COR-L47 (cell line): ENCODE measurements around the gene AKAP6.

ENCODE experiments used
- DNase-seq: peaks from one replicate; lab custom pipeline; 2025; lab: John Stamatoyannopoulos, UW

The AKAP6 gene

DNA sequence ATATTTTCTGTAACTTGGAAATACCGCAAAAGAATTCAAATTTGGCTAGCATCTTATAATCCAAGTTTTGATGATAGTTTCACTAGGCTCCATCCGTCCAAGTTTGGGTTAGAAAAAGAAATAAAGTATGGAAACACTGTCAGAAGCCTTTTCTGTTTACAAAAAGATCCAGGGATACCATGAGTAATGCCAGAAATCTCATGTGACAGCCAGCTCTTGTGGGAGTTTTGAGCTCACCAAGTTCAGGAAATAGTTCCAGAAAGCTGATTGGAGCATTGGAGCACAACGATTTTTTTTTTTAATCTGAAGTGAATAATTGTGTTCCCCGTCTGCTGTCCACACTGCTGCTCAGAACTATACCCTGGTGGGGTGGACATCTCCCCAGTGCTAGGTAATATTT, 379.9 kb downstream of the AKAP6 start:
- no peak for DNase-seq

DNA sequence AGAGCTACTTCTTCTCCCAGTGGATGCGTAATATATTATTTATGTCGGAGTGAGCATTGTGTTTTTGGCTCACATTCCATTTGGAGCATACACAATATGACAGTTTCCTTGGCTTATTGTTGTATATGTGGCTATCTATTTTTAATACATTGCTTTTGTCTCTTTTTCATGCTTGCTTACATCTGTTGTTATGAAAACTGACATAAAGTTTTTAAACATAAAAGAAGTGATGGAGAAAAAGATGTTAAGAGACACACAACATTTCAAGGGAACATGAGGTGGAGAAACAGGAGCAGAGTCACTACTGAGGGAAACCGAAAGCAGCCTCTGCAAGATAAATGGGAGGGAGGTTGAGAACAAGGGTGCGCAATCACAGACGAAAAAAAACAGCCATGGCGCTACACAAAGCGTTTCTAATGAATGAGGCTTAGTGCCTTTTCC, 381.2 kb downstream of the AKAP6 start:
- DNase-seq = no peak

DNA sequence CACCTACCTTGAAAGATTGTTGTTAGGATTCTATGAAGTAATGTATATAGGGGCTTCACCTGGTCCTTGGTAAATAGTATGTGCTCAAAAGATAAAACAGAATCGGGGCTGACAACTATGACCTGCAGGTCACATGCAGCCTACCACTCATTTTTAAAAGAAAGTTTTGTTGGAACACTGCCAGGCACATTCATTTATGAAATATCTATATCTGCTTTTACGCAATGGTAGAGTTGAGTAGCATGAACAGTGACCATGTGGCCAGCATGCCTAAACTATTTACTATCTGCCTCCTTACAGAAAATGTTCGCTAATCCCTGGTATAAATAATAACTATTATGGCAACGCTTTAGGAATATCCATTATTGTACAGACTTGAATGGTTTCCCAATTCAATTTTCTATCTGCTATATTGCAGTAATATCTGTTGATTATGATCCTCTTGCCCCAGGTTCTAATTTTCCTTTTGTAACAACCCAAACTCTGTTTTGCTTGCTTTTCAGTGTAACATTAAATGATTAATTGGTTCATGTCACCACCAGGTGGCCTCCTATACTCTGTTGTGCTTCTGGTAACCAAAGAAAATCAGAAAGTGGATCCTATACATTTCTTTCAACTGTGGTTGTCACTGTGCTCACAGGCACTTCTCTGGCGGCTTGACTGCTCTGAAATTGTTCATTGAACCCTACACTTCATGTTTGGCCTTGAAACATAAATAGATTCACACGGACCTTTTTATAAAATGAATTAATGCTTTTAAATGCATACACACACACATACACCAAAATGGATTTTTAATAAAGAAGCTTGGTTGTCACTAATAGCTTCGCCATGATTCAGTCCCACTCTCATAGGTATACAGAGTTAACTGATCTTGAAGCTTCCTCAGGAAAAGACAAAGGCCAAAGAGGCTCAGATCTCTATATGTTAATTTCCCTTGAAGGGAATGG, 381.9 kb downstream of the AKAP6 start:
- peak; percentile 63 for DNase-seq

DNA sequence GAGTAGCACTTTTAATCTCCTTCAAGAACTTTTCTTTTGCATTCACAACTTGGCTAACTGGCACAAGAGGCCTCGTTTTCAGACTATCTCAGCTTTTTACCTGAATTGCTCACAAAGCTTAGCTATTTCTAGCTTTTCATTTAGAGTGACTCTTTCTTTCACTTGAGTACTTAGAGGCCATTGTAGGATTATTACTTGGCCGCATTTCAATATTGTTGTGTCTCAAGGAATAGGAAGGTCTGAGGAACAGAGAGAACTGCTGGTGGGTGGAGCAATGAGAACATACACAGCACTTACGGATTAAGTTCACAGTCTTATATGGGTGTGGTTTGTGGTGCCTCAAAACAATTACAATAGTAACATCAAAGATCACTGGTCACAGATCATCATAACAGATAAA, 384.8 kb downstream of the AKAP6 start:
- DNase-seq = no peak

DNA sequence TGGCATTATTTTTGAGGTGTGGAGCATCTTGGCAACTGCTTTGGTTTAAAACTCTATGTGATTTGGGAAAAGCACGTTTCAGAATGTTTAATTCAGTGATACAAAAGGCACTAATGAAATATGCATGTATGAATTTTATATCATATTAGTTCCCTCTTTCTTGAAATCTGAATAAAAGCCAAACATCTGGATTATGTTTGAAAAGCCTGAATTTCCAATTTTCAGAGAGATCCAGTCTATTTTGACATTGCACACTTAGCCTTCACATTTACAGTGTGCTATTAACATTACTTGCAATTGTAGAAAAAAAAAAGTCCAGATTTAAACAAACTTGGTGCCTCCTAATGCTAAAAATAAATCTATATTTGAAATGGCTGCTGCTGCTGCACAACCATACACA, 390.5 kb downstream of the AKAP6 start:
- DNase-seq = no peak

DNA sequence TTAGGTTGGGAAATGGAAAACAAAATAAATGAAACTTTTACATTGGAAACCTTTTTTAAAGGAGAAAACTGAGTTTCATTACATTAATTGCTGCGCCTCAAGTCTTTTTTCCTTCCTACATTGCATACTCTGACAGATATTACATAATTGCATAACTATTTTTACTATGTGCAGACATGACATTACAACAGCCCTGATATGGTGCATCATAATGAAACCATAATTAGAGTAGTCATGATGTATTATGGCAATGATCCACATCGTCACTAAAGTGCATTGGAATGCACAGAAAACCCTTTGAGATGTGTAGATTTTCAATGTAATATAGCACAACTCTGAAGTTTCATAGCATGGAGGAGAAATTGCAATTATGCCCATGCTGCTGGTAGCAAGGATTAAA, 391.8 kb downstream of the AKAP6 start:
- no peak for DNase-seq

DNA sequence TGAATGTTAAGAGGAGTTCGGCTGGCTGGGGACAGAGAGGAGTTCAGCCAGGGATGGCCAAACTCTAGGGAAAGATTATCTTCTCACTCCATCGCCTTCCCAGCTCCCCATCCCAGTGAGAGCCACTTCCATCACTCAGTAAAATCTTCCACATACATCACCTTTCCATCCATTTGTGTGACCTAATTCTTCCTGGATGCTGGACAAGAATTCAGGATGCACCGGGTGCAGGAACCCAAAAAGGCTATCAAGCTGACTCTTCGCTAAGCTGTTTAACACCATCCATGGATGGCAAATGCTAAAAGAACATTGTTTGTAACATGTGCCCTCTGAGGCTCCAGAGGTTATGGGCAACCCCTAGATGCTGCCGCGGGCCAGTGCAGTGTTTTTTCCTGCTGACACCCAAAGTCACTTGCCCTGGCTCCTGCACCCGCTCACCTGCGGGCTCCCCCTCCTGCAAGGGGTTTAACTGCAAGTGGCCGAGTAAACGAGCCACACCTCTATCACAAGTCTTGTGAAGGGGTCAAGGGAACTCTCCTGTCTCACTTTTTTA, 393.6 kb downstream of the AKAP6 start:
- DNase-seq = no peak

DNA sequence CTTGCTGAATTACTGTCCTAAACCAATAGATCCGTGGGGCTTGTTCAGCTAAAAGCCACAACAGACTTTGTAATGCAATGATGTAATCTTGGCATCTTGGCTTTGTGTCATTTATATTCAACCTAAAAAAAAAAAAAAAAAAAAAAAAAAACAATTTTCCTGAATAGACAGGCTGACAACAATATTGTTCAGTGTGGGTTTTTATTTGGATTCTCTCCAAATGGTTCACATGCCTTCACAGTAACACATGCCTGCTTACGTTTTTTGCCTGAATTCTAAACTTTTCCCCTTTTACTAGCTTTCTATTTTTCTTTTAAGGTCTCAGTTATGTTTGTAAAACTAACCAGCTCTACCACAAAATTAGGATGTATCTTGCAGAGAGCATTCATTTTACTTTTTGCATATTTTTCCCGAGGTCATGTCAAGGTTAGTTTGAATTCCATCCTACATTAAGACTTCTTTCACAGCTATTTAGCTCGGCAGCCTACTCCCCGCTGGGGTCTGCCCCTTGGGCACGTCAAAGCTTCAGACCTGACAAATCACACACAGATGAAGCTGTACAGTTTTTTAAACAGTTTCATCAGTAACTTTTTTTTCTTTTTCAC, 395.9 kb downstream of the AKAP6 start:
- no peak for DNase-seq

DNA sequence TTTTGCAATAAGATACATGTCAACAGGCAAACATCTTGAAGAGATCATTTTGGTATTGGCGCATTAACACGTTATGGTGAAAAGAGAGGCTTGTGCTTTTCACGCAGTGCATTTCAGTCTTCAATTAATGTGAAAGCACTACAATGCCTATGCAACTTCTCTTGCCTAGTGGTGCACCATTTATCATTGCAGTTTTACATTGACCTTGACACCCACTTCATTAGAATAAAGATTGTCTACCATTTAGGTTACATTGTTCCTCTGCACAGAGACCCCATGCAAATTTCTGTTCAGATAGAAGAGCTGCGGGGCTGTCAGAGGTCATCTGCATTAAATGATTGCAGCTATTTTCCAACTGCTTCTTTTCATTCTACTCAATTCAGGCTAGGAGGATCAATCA, 397.4 kb downstream of the AKAP6 start:
- DNase-seq = no peak

DNA sequence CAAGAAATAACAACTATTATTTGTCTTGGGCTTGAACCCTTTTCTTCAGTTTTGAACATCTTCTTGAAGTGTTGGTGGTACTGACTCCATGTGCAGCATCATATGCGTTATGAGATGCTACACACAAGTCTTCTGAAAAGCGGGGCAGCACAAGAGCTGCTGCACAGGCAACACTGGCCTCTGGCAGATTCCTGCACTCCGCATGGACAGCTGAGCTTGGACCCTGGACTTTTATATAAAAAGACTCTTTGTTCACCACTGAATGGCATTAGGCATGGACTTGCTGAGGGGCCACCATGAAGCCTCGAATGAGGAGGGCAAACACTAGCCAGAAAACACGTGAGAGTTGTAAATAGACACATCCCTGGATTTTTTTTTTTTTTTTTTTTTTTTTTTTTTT, 398.7 kb downstream of the AKAP6 start:
- no peak for DNase-seq

DNA sequence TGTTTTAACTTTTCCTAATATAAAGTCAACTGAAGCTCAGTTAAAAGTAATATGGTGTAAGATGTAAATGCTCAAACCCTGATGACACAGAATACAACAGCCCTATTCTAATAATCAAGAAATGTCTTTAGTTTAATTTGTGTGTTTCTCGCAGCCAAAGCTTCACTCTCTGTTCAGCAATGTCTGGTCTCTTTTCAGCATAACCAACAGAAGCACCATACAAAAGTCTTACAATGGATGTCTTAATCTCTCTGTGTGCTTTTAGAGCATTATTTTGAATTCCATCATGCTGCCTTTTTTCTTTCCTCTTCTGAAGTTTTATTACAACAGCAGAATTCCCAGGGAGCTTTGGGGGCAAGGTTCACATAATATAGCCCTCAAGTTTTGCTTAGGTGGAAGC, 399.4 kb downstream of the AKAP6 start:
- DNase-seq = no peak

DNA sequence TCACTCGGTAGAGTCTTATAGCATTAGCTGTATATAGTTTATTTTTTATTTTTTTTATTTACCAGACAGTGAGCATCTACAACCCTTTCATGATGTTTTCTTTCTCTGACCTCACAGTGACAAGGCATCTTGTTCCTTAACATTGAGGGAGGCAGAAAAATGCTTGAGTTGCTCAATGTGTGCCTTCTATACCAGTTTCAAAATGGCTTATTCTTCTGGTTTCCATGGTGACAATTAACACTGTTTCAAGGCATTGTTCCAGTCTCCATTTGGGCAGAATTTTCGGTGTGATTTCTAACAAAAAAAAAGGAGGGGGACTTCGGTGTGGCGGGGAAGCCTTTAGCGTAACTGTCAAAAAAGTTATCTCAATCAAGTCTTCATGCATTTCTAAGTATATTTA, 399.9 kb downstream of the AKAP6 start:
- DNase-seq = no peak

DNA sequence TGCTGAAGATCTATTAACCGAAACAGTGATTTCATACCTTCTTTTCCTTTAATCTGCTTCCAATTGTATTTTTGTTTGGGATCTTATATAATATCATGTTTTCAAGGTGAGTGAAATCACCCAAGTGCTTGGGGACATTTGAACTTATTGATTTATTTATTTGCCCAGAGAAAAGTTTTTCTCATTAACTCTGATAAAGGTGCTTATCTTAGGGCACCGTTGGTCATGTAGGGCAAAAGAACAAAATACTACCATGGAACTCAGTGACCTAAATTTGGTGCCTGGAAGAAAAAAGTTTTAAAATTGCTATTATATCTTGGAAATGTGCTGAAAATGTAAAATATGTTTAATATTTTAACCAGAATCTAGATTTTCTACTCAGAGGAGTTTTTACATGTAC, 402.2 kb downstream of the AKAP6 start:
- no peak for DNase-seq

DNA sequence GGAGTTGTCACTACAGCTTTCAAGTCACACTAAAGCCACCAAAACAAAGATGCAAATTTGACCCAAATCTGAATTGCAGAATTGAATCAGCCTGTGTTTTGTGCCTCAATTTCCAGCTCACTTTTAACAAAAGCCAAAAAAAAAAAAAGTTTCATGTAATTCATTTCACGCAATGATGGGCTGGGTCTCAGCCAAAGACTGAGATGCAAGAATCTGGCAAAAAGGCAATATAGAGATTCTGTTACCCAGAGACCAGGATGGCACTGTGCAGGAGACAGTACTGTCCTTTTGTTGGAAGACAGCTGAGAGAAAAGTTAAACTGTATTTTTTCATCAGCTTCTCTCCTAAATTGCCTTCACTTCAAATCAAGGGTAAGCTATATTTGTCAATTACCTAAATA, 403.9 kb downstream of the AKAP6 start:
- DNase-seq = no peak

DNA sequence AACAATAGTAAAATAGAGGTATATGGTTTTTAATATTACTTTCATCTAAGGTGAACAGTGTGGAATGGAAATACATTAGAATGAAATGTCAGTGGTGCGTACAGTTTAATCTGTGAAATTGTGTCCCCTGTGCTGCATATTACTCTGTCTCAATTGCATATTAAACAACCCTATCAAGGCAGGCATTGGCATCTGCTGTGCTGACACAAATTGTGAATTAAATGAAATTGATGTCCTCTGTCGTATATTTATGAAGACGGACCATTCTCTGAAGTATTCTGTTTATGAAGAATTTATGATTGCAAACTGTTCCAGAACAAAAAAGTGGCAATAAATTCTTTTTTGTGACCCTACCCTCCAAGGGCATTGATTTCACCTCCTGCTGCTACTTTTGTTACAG, 405.2 kb downstream of the AKAP6 start:
- no peak for DNase-seq

DNA sequence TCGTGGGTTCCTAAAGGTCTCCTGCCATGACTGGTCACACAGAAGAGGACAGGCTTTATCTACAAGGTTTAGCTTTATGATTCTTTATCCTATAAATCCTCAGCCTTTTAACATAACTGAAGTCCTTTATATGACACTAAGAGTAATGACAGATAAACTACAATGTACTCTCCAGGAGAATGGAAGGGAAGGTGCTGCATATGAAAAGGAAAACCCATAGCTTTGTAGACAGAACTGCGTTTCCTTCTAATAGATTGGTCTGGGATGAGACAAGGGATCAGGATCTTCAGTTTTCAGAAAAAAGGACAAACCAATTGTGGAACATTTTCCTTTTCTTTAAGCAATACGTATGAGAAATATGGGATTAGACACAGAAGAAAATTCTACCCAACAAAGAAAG, 408.5 kb downstream of the AKAP6 start:
- DNase-seq = no peak

DNA sequence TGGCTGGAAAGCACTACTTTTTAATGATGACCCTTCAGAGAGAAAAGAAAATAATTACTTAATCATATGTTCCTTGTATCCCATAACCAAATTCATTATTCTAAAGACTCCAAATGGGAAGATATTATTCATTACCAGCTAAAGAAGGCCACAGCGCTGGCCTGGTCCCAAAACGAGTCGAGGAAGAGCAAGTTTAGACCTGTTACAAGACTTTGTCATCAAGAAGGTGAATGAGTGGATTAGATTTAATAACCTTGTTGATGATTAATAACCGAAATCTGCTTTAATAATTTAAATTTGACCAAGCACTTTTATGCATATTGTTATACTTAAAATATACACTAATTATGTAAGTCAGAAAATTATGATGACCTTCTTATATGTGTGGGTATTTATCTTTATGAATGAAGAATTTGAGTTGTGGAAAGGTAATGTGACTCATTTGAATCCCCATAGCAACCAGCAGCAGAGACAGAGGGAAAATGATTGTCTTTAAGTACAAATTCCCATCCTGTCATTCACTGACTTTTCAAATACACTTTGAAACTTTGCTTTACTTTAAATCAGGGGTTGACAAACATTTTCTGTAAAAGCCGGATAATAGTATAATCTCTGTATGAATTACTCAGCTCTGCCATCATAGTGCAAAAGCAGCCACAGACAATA, 409.2 kb downstream of the AKAP6 start:
- no peak for DNase-seq

DNA sequence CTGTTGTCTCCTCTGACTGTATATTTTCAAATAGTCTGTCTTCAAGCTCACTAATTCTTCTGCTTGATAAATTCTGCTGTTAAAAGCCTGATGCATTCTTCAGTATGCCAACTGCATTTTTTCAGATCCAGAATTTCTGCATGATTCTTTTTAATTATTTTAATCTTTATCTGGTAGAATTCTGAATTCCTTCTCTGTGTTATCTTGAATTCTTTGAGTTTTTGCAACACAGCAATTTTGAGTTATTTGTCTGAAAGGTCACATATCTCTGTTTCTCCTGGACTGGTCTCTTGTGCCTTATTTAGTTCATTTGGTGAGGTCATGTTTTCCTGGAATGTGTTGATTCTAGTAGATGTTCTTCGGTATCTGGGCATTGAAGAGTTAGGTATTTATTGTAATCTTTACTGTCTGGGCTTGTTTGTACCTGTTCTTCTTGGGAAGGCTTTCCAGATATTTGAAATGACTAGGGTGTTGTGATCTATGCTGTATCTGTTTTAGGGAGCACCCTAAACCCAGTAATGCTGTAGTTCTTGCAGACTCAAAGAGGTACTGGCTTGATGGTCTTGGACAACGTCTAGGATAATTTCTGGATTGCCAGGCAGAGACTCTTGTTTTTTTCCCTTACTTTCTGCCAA, 415.8 kb downstream of the AKAP6 start:
- DNase-seq = no peak

DNA sequence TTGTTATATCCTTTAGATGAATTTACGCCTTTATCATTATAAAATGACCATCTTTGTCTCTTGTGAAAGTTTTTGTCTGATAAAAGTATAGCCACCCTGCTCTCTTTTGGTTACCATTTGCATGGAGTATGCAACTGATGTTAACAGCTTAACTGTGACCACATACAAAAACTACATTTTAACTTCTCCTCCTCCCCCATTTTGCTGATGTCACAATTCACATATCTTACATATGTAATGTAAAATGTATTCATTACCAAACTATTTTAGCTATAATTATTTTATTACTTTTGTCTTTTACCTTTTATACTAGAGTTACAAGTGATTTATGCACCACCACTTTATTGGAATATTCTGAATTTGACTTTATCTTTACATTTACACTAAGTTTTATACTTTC, 425.1 kb downstream of the AKAP6 start:
- DNase-seq = no peak

DNA sequence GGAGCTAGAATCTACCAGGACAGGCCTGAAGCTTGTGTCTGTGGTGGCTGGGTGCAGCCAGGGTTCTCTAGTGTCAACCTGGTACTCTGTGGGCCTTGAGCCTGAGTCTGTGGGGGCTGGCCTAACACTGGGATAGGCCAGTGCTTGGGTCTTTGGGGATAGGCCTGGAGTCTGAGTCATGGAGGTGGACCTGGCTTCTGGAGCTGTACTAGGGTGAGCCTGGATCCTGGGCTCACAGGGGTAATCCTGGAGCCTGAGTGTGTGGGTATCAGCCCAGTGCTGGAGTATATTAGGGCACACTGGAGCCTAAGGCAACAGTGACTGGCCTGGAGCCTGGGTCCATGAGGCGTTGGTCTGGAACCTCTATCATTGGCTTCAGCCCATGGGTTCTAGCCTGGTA, 427.1 kb downstream of the AKAP6 start:
- no peak for DNase-seq

DNA sequence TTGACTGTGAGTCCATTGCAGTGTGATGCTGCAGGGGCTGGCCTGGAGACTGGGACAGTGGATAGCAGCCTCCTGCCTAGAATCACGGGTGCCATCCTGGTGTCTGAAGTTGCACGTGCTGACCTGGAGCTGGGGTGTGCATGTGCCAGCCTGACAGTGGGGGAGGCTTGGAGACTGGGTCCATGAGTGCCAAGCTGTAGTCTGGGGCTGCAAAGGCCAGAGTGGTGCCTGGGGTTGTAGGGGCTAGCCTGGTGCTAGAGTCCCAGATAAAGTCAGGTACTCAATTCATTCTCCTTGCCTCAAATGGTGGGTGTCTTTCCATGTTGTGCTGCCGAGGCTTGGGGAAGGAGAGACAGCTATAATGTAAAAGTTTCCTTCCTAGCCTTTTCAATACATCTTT, 427.7 kb downstream of the AKAP6 start:
- DNase-seq = no peak

DNA sequence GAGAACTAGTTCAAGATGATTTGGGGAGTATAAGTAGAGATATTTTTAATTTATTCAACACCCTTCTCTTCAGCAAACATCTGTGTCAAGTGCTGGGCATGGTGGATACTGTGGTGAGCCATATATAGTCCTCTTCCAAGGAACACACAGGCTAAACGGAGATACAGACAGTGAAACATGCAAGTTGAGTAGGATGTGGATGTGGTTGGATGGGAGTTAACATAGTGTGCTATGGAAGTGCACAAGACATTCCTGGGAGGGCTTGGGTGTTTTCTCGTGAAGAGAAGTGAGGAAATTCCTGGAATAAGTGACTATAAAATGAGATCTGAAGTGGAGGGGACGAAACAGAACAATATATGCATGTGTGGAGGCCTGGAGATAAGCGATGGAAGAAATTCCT, 428.5 kb downstream of the AKAP6 start:
- no peak for DNase-seq
